Measurements from ENCODE around the gene DCAF8.

The DCAF8 gene

DNA sequence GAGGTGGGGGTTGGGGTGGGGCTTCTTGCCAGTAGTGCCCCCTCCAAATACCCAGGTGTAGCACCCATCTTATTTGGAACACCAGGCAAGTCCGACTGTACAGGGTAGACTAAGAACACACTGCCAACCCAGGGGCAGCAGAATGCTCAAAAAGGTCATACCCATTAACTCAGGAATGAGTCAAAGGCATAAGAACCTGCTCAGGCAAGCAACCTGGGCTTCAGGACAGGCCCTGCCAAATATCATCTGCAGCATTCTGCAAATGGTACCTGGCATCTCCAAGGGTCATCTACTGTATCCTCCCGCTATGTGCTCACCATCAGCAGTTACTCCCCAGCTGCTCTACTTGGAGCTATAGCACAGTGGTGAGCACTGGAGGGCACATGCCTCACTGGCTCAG is 37.7 kb downstream of the DCAF8 start:
- DNase-seq, result no peak

DNA sequence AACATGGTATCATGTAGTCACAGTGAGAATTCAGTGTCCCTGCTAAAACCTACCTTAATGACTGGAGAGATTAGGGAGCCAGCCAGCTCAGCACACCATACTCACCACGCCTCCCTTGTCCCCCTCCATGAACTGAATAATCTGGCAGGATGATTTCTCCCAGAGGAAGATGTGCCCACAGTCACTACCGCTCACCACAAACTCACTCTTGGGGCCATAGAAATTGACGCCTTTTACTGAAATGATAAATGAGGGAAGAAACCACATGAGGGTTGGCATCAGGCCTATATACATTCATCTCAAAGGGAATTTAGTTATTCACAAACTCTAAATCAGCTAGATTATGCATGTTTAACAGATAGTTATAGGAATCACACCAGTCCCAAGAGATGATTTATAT is 39.8 kb downstream of the DCAF8 start:
- no peak for DNase-seq

DNA sequence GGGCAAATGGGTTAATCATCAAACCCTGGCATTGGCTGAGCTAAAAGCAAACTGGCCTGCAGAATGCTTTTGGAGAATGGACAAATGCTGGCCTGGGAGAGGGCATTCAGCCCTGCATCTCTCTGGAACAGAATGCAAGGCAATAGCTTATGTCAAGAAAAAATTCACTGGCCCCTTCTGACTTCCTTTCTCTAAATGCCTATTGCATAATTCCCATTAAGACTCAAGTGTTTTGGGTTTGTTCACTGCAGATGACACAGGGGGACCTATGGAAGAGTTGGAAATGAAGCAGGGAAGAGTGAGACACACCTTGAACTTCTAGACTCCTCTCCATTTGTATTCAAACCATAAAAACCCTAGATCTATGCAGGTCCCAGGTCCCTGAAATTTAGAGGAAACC is 41.3 kb downstream of the DCAF8 start:
- no peak for DNase-seq

DNA sequence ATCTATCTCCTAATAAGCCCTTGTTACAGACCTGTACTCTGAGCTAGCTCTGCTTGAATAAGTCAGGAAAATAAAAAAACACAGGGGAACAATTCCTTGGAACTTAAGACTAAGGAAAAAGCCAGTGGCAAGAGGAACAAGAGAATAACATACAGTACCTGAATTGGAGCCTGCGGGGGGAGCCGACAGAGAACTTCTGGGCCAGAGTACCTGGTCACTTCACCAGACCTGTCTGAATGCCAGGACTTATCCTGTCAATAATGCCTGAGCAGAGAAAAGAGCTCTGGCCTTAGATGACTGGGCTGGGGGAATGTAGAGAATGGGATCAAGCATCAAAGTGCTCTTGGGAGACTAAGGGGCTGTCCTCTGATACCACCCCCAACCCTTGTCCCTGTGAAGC is 42.0 kb downstream of the DCAF8 start:
- DNase-seq, result no peak

DNA sequence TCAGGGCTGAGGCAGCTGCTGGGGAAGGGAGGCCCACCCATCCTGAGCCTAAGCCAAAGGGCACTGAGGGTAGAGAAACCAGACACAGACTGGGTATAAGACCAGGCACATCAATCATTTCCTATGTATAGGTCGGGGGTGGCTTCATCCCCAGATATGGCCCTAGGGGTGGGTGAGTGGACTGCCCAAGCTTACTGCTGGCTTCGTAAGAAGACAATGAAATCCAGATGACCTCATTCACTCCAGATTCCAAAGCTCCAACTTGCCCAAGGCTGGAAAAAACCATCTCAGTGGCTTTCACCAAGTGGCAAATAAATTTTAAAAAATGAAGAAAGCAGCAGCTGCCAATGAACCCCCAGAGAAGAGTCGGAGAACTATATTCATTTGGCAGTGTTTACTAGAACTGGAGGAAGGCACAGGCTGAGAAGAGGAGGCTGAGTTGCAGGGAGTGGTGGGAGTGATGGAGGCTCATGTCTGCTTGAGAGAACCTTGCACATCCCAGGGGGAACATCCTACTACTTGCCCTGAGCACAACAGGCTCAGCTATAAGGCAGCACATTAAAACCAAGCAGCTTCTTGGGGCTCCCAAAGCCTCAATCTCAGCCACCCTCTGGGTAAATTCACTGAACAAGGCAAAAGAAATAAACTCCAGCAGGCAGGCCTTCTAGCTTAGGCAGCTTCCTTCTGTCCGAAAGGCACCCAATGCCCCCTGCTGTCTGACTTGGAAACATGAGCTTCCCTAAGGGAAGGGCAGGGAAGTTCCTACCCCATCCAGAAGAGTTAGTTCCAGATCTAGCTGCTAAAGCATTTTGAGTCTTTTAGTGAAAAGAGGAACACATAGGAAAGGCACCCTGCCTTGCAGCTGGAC is 43.1 kb downstream of the DCAF8 start:
- peak; percentile 11 for DNase-seq

DNA sequence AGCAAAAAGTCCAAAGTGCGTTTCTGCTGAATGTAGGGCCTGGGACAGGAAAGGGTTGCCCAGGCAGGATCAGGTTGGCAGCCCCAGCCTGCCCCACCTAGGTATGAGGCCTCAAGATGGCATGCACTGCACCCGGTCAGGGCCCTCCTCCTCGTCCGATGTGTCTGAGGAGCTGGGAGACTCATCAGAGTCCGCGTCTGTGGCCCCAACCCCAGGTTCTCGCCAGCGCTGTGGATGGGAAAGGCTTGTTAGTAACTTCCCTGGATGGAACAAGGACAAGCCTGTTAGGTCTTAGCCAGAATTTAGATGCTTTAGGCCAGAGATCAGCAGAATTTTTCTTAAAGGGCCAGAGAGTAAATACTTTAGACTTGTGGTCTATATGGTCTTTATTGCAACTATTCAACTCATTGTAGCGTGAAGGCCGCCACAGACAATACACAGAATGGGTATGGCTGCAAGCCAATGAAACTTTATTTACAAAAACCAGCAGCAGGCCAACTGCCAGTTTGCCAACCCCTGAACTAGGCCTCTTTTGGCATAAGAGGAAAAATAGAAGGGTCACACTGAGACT is 44.8 kb downstream of the DCAF8 start:
- DNase-seq, result no peak

DNA sequence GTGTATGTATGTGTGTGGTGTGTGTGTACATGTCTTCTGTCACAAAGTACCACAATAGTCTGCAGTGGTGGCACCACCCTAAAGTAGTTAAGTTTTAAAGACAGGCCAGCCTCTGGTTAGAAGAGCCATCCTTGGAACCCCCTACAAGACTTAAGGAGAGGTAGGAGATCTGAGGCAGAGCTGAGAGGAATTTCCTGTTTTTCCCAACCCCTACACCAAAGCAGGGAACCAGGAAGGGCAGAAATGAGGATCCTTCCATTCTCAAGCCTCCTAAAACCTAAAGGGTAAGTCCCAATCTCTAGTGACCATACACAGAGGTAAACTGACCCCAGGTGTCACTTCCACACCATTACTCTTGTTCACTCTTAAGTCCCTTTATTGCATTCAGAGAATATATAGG is 46.0 kb downstream of the DCAF8 start:
- no peak for DNase-seq

DNA sequence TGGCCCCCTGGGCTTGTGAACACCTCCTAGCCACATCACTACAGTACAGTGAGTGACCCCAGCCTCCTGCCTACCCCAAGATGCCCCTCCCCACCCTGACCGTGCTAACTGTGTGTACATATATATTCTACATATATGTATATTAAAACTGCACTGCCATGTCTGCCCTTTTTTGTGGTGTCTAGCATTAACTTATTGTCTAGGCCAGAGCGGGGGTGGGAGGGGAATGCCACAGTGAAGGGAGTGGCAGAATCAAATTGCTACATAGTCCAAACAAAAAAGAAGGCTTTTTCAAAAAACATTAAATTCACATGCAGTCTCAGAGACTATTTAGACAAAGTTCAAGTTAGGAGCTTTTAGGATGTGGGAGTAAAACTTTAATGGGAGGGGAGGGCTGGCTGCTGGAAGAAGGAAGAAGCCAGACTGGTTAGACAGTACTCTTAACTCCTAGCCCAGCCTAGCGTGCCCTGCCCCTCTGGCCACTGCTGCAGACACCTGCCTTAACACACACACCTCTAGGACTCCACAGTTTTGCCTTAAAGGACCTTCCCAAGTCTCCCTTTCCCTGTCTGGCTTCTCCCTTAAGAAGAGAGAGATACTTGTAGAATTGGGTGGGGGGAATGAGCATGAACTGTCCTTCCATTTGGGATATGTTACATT is 47.7 kb downstream of the DCAF8 start:
- no peak for DNase-seq

DNA sequence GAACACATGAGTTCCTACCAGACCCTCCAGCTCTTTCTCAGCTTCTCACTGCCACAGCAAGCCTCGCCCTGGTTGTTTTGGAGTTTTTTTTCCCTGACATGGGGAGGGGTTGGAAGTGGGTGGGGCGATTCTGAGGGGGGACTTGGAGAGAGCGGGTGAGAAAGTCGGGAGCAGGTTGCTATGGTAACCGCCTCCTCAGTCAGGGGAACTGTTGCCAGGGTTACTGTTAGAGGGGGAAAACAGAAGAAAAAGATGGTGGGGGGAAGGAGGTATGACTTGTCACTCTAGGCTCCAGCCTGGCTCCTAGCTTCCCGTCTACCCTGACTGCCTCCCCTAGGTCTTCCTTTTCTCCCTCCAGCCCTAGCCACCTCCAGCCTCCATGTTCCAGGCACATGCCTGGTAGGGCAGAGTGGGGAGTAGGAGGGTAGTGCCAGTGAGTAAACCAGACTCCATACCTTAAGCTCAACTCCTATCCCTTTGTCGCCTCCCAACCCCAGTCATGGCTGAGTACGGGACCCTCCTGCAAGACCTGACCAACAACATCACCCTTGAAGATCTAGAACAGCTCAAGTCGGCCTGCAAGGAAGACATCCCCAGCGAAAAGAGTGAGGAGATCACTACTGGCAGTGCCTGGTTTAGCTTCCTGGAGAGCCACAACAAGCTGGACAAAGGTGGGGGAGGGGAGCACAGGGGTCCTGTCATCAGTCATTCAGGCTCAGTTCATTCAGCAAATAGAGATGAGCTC is 51.1 kb downstream of the DCAF8 start:
- no peak for DNase-seq

DNA sequence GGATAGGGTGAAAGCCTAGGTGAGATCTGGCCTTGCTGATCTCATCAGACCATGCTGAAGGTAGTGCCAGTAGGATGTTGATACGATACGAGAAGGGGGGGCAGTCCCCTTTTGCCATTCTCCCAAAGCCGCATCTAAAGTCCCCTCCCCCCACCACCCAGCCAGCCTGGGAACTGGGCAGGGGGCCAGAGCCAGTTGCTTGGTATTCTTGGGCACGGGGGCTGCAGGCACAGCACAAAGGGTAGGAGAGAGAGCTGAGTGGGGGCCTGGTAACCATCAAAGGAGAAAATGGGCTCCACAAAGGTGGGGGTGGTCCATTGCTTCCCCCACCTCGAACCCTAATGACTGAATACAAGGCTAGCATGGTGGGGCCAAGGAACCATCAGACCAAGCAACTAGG is 51.8 kb downstream of the DCAF8 start:
- no peak for DNase-seq

DNA sequence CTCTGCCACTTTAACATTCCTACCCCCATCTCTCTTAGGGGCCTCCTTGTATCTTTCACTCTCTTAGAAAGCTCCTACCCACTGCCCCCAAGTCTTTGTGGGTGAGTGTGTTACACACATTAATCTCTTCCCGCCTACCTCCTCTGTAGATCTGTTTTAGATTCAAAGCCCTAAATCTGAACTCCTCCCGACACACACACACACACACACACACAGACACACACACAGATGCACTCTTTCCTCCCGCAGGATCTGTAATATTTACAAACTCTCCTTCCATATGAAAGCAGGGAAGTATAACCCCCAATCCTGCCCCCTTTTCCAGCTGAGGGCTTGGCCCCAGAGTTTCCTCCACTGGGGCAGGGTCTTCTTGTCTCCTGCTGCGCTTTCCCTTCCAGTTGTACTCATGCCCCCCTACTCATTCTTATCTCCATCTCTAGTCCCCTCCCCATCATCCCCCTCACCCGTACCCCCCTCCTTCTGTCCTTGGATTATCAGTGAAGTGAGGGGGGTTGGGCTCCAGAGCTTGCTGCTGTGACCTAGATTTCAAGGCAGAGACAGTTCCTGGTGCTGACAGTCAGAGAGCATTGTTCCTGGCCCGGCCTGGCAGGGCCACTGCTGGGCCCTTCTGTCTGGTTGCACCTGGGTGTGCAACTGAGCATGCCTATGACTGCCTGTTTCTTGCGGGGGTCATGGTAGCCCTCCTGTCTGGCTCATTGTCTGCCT is 52.9 kb downstream of the DCAF8 start:
- DNase-seq, result no peak

DNA sequence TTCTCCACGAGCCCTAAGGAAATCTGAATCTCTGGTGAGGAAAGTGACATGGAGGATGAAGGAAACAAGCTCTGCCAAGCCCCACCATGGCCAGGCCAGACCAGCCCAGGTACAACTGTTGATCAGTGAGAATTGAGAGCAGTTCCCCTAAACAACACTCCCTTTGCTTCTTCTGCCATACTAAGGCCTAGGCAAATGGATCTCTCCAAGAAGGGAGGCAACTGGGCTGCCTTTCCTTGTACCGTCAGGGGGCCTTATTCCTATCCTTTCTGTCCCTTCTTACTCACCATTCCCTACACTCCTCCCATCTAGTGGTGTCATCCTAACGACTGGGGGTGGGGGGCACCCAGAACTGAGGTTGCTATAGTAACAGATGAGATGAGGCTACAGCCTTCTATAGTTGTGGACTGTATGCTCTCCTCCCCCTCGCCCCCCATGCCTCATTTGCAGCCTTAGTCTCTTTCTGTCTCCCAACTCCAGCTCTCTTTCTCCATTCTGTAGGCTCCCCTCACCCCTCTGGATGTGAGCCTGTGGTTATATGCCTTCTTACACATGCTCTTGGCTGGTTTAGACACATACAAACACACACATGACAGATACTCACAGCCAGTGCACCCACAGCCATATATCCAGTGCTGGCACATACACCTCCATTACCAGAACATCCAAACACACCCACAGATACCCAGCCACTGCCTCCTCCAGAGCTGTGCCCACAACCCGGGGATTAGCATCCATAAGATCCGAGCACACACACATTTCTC is 53.6 kb downstream of the DCAF8 start:
- no peak for DNase-seq

DNA sequence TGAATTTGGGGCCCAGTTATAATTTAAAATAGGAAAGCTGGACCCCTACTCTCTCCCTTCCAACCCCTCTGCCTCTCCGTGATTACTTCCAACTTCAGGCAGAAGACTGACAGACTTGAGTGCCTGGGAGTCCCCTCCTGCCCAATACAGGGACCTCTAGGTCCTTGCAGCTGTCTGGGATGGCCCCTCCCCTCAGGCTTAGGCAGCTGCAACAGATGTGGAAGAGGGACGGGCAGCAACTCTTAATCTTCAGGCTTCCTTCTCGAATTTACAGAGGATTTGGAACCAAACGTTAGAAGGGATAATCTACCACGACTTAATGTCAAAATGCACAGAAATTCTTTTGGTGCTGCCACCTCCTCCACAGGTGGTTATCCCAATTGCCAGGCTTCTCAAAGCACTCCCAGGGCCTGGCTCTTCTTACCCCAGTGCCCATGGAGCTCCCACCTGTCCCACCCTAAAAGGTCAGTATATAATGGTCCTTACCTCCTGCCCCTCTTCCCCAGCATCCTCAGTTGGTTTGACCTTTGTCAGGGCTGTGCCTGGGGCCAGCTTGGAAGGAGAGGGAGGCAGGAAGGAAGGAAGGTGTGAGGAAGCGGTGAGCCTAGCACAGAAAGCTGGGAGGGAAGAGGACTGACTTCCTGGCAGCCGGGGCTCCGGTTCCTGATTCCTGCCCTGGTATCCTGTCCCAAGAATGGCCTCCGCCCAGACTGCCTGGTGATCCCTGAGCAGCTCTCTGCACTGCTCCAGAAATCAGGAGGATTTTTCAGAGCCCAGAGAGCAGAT is 54.4 kb downstream of the DCAF8 start:
- DNase-seq, result no peak

DNA sequence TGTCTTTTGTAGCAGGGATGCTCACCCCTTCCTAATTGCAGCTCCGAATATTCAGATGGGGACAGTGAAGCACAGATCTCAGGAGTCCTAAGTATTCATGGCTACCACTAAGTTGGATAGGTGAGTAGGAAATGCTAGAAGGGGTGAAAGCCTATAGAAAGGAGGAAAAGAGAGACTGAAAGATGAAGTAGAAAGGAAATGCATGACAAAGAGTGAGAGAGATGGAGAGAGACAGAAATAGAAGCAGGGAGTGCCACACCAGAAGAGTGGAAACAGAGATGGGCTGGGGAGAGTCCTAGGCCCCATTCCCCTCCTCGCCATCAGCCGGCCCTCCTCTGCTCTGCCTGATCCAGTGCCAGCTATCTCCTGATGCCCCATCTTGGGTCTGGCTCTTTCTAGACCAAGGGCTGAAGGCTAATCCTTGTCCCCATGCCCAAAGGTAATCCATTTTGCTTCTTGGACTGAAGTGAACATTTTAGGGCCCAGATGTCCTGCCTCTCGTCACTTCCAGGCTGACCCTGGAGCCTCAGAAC is 55.2 kb downstream of the DCAF8 start:
- DNase-seq, result no peak

DNA sequence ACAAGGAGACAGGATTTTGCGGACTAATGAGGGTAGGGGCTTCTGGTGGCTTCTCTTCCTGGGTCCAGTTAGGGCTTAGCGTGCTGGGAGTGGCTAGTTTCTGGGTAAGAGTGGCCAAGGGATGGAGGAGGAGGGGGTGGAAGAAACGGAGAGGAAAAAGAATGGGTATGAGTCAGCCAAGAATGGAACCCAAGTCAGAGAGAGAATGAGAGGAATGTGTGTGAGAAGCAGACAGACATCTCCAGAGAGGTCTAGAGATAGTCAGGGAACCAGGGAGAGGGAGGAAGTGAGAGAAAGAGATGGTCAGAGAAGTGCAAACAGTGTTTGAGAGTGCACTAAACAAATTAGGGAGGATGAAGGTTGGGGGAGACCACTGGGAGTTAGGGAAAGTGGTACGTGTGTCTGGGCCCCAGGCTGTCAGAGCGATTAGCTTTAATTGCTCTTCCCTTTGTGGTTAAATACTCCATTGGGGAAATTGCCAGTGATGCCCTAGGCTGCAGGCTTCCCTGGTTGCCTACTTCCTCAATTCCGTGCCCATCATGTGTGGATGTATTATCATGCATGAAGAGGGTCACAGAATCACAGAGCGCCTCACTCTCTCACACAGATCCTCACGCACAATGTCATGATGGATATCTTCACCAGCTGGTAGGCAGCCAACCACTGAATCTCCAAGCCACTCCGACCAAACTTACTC is 55.8 kb downstream of the DCAF8 start:
- no peak for DNase-seq

DNA sequence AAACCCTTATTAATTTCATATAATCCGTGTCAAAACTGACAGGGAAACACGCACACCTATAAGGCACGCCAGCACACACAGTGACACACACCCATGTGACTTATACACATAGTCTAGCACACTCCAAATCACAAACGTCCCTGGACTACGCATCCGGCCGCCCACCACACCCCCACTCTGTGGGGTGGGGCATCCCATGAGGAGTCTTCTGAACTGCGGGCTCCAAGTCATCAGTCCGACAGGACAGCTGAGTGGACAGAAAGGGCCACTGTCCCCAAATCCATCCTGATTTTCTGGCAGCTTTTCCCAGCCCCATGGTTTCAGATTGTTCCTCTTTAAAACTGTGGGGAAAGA is 56.3 kb downstream of the DCAF8 start:
- no peak for DNase-seq

DNA sequence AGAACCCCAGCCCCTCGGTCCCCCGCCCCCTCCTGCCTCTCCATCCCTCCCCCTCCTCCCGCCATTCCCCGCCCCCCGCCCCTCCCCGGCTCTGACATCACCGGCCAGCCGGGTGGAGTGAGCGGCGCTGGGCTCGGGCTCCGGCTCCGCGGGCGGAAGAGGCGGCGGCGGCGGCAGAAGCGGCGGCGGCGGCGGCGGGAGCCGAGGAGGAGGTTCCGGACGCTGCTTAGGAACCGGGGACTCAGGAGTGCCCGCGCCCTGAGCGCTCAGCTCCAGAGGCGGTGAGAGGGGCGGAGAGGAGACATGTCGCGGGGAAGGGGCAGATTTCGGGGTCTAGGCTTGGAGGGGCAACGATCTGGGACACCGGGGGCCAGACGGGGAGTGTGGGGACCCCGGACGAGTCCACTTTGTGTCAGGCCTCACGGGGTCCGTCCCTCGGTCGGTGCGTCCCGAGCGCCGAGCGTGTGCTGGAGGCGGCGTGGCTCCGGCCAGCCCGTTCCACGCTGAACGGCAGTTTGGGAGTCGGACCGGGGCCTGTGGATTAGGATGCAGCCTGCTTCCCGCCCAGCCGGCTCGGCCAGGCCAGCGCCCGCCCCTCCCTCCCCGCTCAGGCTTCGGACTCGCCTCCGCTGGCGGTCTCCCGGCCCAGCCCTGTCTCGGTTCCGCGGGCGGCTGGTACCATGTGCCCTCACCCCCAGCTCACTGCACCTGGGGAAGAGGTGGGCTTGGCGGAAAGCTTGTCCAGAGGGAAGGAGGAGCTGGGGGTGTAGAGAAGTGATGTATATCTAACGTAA is 56.9 kb downstream of the DCAF8 start, which contains the start of gene PEA15:
Gene PEA15, plus strand, starts transcription at position 143 of the 794 bp plus-strand sequence. CDS start 6,161 bp downstream, outside the sequence.
- DNase-seq, result peak; percentile 20

DNA sequence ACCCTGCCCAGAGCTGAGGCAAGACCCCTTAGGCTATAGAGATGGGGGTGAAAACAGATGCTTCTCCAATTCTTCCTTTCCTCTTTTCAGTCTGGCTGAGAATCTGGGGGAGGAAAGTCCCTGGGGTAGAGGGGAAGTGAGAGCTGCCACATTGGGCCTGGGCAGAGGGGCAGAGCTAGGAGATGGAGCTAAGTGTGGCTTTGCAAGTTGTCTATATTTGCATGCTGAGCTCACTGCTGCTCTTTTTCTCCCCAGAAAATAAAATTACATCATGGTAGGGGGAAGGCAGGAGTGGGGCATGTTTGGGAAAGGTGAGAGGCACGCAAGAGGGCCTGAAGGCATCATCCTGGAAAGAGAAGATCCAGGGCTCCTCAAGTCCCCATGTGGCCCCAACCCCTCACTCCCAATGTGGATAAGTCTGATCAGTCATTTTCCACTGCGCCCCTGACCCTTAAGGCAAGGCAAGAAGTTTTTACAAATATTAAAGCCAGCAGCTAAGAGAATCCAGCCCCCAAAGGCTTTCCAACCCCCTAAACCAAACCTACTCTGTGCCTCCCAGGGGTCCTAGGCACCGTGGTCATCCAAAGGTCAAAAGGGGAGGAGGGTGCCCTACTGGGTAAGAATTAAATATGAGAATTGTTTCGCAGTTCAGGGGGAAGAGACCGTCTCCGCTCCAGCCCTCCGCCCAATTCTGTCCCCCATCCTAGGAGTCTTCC is 57.7 kb downstream of the DCAF8 start:
- no peak for DNase-seq

DNA sequence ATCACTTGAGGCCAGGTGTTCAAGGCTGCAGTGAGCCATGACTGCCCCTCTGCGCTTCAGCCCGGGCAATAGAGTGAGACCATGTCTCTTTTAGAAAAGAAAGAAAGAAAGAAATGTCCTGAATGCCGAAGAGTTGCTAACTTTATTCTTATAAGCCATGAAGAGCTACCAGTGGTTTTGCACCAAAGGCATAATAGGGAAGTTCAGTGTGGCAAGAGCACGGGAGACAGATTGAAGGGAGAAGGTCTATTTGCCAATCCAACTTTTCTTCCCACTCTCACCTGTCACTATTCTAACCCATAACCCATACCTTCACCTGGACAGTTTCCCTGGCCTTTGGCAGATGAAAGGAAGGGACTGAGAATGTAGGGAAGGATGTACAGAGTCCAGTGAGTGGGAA is 61.6 kb downstream of the DCAF8 start:
- DNase-seq, result no peak

Measured in DMS 273 treated with DMSO at 0.1 percent for 48 hours (cell line).